Measurements from ENCODE around the gene LAMA2.

LAMA2 gene

DNA sequence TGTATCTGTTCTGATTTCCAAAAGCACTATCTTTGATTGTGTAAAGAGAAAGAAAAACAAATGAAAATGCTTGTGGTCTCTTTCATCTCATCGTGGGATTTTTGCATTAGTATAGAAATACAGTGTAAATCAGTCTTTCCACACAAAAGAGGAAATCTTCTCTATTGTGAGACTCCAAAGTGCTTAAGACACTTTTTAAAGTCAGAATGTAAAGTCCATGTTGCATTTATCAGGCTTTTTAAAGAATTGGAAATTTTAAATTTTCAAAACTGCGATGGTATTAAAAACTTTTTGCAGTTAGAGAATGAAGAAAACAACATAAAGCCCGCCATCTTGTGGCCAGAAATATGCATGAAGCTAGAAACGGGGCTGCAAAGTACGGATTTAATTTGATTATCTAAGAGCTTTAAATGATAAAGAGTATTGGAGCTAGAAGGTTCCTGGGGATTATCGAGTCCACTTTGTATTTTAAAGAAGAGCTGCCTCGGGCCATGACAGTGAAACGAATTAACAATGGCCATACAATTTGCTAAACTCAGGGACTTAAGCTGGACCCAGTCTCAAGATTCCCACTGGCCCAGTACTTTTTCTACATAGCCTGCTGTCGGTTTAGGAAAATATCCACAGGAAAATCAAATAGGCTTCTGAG lies 487.5 kb downstream of the LAMA2 start:
- FAIRE-seq (peak; percentile 70), DNase-seq (ENCODE audit: insufficient read length, low spot score) (no peak)
- TF ChIP-seq CTCF (IDR thresholded peaks at IDR 0.05; ENCODE audit: insufficient read depth, missing control alignments), result peak; percentile 79

DNA sequence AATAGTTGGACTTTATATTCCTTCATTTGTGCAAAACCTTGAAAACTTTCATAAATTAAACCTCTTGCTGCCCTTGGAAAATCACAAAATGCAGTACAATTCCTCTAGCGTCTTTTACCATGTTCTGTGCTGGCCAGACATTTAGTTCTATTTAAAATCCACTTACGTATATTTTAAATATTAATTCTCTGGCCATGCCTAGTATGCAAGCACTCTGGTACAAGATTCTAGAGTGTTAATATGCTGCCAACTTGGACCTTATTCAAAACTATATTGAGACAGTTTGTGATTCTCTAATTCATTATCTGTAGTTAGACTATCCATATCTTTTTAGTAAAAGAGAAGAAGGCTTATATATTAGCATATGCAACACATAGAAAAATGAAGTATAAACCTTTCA lies 498.9 kb downstream of the LAMA2 start:
- DNase-seq (ENCODE audit: insufficient read length, low spot score), result no peak
- peak; percentile 11 for FAIRE-seq
- TF ChIP-seq CTCF (IDR thresholded peaks at IDR 0.05; ENCODE audit: insufficient read depth, missing control alignments), result no peak

DNA sequence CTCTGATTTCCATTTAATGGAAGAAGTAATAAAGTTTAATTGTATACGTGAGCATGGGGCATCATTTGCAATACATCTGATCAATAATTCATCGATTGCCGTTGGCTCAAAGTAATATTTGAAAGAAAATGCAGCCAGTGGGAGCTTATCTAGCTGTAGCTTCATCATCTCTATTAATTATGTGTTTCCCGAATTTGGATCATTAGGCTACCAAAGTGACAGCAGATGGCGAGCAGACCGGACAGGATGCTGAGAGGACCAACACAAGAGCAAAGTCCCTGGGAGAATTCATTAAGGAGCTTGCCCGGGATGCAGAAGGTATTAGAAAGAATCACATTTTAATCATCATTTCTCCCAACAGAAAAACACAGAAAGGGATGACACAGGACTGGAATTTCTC lies 500.0 kb downstream of the LAMA2 start:
- no peak for TF ChIP-seq CTCF (IDR thresholded peaks at IDR 0.05; ENCODE audit: insufficient read depth, missing control alignments)
- FAIRE-seq, result no peak
- DNase-seq (ENCODE audit: insufficient read length, low spot score), result no peak

DNA sequence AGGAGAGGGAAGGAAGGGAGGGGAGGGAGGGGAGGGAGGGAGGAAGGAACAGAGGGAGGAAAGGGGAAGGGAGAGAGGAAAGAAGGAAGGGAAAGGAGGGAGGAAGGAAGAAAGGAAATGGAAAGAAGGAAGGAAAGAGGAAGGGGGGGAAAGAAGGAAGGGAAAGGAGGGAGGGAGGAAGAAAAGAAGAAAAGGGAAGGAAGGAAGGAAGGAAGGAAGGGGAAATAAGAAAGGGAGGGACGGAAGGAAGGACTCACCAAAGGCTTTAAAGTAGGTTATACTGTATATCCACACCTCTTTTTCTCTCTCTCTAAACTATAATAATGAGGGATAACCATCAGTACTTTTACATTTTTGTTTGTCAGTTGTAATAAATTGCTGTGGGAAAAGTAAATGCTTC lies 502.2 kb downstream of the LAMA2 start:
- DNase-seq (ENCODE audit: insufficient read length, low spot score), result no peak
- FAIRE-seq, result no peak

DNA sequence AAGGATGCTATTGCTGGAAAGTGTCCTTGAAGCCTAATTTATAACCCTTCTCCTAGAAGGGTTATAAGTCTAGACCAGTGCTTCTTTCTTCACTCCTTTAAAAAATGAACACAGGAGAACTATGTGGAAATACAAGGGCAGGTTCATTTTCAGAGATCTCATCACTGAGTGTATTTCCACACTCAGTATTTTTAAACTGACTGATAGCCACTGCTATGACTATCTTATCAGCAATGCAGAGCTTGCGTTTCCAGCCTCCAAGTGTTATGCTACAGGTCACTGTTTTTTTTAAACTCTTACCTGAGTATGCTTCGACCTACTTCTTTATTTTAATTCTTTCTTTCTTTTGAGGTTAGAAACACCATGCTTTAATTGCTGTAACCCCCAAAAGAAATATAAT lies 508.0 kb downstream of the LAMA2 start:
- DNase-seq (ENCODE audit: insufficient read length, low spot score), result no peak
- TF ChIP-seq CTCF (IDR thresholded peaks at IDR 0.05; ENCODE audit: insufficient read depth, missing control alignments), result no peak
- no peak for FAIRE-seq

More for the DNA sequence above, 502.2 kb downstream of the LAMA2 start:
- no peak for TF ChIP-seq CTCF (IDR thresholded peaks at IDR 0.05; ENCODE audit: insufficient read depth, missing control alignments)

- no peak for DNase-seq (ENCODE audit: insufficient read length, low spot score)
- FAIRE-seq, result no peak
- TF ChIP-seq CTCF (IDR thresholded peaks at IDR 0.05; ENCODE audit: insufficient read depth, missing control alignments), result no peak
These were observed 510.7 kb downstream of the LAMA2 start for GRCh38 chr6:129393654-129394053.

- no peak for TF ChIP-seq CTCF (IDR thresholded peaks at IDR 0.05; ENCODE audit: insufficient read depth, missing control alignments)
- no peak for DNase-seq (ENCODE audit: insufficient read length, low spot score)
These were observed 515.8 kb downstream of the LAMA2 start for GRCh38 chr6:129398764-129399163.

More at GRCh38 chr6:129398764-129399163, 515.8 kb downstream of the LAMA2 start:
- FAIRE-seq, result no peak
